Smooth muscle cell (in vitro differentiated cells): Measurements from ENCODE around the gene EPHB1. TPM values are rescaled to one million over a fixed set of nuclear protein-coding genes. Genes with fewer than 3 reads are reported as not detected.

ENCODE experiments used
- DNase-seq: peaks from one replicate; lab custom pipeline; 2025; ENCODE audit not compliant: unreplicated experiment; lab: John Stamatoyannopoulos, UW
- H2AFZ ChIP-seq: fragments of 200-600 bp; sonication (generic); 2 replicates; pipeline ENCODE4 v1.6.0; 2016; ENCODE audit warnings: antibody characterized with exemption, low read depth, mild to moderate bottlenecking
- H3F3A ChIP-seq: fragments of 200-600 bp; sonication (generic); 2 replicates; pipeline ENCODE4 v1.6.0; 2017; ENCODE audit warnings: antibody characterized with exemption, low read depth
- H3K27ac ChIP-seq: fragments of 200-600 bp; sonication (generic); 2 replicates; pipeline ENCODE4 v1.5.1; 2016; ENCODE audit warnings: low read depth, mild to moderate bottlenecking
- H3K27me3 ChIP-seq: fragments of 200-600 bp; sonication (generic); 2 replicates; pipeline ENCODE4 v1.6.1; 2016; ENCODE audit warnings: low read depth, mild to moderate bottlenecking
- H3K36me3 ChIP-seq: fragments of 200-600 bp; sonication (generic); 2 replicates; pipeline ENCODE4 v1.5.1; 2016; ENCODE audit warnings: low read depth
- H3K4me1 ChIP-seq: fragments of 200-600 bp; sonication (generic); 2 replicates; pipeline ENCODE4 v1.5.1; 2016; ENCODE audit warnings: low read depth
- H3K4me2 ChIP-seq: fragments of 200-600 bp; sonication (generic); 2 replicates; pipeline ENCODE4 v1.6.0; 2016; ENCODE audit warnings: mild to moderate bottlenecking
- H3K4me3 ChIP-seq: fragments of 200-600 bp; sonication (generic); 2 replicates; pipeline ENCODE4 v1.5.1; 2016; ENCODE audit warnings: mild to moderate bottlenecking
- H3K79me2 ChIP-seq: fragments of 200-600 bp; sonication (generic); 2 replicates; pipeline ENCODE4 v1.6.0; 2016; ENCODE audit warnings: low read depth, mild to moderate bottlenecking
- H3K9ac ChIP-seq: fragments of 200-600 bp; sonication (generic); 2 replicates; pipeline ENCODE4 v1.6.0; 2016; ENCODE audit warnings: low read depth
- H3K9me3 ChIP-seq: fragments of 200-600 bp; sonication (generic); replicated peaks from 2 replicates; pipeline ENCODE4 v1.5.1; 2016; ENCODE audit warnings: low read depth
- H4K20me1 ChIP-seq: fragments of 200-600 bp; sonication (generic); 2 replicates; pipeline ENCODE4 v1.6.0; 2016; ENCODE audit warnings: low read depth
- WGBS: methylation state at CpG from one replicate; pipeline ENCODE4 v1.1.7; 2016; ENCODE audit warnings: low lambda C conversion rate; 5-methylcytosine and 5-hydroxymethylcytosine counted together
- polyA plus RNA-seq: library from polyadenylated mRNA; unstranded; fragments of >200 nt; fragmentation: Nextera tagmentation; extraction: Ambion mirVana; gene quantifications from 2 replicates; pipeline ENCODE4 v1.2.1, GENCODE V29; 2016
- total RNA-seq: library from RNA; depleted of rRNA; stranded (reverse); fragments of >200 nt; gene quantifications from 2 replicates; pipeline ENCODE4 v1.2.3, GENCODE V29; 2014
- TF ChIP-seq, protein P1 (sequence below): fragments of 200-600 bp; sonication (generic); IDR thresholded peaks from 2 replicates; pipeline ENCODE4 v1.5.1; 2017; ENCODE audit warnings: borderline replicate concordance, mild to moderate bottlenecking, antibody characterized with exemption; ENCODE audit not compliant: insufficient read depth, poor library complexity, severe bottlenecking

EPHB1 gene
- total and polyA plus RNA-seq, 2 experiments from 2014 or later, result 2.5 to 2.6 TPM

GRCh38 chr3:135262441-135262840 is 467.4 kb downstream of the EPHB1 start:
- Histone ChIP-seq H3K4me3 (no peak overlapping the region), H4K20me1 (no peaks in the 10 kb centered on the region), H3K4me2 (no peak overlapping the region), H3K9ac (no peak overlapping the region), H3K27ac (no peak overlapping the region), H3K36me3 (no peaks in the 10 kb centered on the region), H3F3A (no peaks in the 10 kb centered on the region), H3K4me1 (peaks cover 17% of the 10 kb centered on the region), H3K79me2 (no peaks in the 10 kb centered on the region), H3K9me3 (no peaks in the 10 kb centered on the region), H2AFZ (no peak overlapping the region), H3K27me3 (no peaks in the 10 kb centered on the region)
- WGBS, result 96% methylated on average over 4 of the region's 4 CpGs
- DNase-seq, result no peak
- TF ChIP-seq, protein P1, sequence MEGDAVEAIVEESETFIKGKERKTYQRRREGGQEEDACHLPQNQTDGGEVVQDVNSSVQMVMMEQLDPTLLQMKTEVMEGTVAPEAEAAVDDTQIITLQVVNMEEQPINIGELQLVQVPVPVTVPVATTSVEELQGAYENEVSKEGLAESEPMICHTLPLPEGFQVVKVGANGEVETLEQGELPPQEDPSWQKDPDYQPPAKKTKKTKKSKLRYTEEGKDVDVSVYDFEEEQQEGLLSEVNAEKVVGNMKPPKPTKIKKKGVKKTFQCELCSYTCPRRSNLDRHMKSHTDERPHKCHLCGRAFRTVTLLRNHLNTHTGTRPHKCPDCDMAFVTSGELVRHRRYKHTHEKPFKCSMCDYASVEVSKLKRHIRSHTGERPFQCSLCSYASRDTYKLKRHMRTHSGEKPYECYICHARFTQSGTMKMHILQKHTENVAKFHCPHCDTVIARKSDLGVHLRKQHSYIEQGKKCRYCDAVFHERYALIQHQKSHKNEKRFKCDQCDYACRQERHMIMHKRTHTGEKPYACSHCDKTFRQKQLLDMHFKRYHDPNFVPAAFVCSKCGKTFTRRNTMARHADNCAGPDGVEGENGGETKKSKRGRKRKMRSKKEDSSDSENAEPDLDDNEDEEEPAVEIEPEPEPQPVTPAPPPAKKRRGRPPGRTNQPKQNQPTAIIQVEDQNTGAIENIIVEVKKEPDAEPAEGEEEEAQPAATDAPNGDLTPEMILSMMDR, result no peak

GRCh38 chr3:135263331-135263730 is 468.3 kb downstream of the EPHB1 start:
- Histone ChIP-seq H3K79me2 (no peaks in the 10 kb centered on the region), H3K4me1 (peaks cover 17% of the 10 kb centered on the region)

GRCh38 chr3:135267487-135267886 is 472.4 kb downstream of the EPHB1 start:
- Histone ChIP-seq H4K20me1 (no peaks in the 10 kb centered on the region), H3K4me1 (no peaks in the 10 kb centered on the region), H3K27ac (no peak overlapping the region), H3F3A (no peaks in the 10 kb centered on the region), H3K9me3 (no peaks in the 10 kb centered on the region), H3K36me3 (no peaks in the 10 kb centered on the region), H3K4me3 (no peak overlapping the region), H3K9ac (no peak overlapping the region), H3K79me2 (no peaks in the 10 kb centered on the region), H3K4me2 (no peak overlapping the region), H3K27me3 (no peaks in the 10 kb centered on the region), H2AFZ (no peak overlapping the region)
- TF ChIP-seq, protein P1, result no peak
- no peak for DNase-seq
- 95% methylated on average over 6 of the region's 6 CpGs for WGBS

More at GRCh38 chr3:135263331-135263730, 468.3 kb downstream of the EPHB1 start:
- no peak overlapping the region for H3K27ac ChIP-seq
- no peak overlapping the region for H2AFZ ChIP-seq
- H3K9ac ChIP-seq, result no peak overlapping the region
- no peak overlapping the region for H3K4me2 ChIP-seq
- no peaks in the 10 kb centered on the region for H3F3A ChIP-seq
- no peaks in the 10 kb centered on the region for H3K36me3 ChIP-seq
- no peaks in the 10 kb centered on the region for H4K20me1 ChIP-seq
- H3K27me3 ChIP-seq, result no peaks in the 10 kb centered on the region
- no peak overlapping the region for H3K4me3 ChIP-seq
- 88% methylated on average over 3 of the region's 3 CpGs for WGBS
- TF ChIP-seq, protein P1, result no peak
- no peak for DNase-seq
- no peaks in the 10 kb centered on the region for H3K9me3 ChIP-seq

DNA sequence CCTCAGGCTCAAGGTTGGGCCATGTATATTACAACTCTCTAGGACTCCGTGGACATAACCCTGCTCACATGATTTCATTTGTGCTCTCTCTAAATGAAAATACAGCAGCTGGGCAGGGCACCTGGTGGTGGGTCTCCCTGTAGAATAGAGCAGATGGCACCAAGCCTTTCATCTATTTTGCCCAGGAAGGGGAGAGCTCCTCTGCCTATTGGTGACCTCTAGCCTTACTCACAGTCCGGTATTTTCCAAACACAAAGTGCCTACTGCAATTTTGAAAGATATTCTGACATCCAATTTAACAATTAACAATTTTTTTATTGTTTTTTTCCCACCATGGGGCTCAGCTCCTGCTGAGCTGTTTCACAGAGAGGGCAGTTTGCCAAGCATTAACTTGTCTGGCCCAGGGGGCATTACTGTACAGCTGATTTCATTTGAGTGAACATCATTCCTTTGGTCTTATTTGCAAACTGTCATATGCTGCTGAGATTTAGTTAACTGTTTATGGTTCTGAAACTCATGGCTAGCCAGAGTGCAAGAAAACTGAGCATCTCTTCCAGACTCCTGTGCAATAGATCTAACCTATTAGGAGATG is 474.0 kb downstream of the EPHB1 start:
- H3K27ac ChIP-seq, result no peak overlapping the region
- H3K27me3 ChIP-seq, result no peaks in the 10 kb centered on the region
- 94% methylated on average over 2 of the region's 2 CpGs for WGBS
- no peak for DNase-seq
- TF ChIP-seq, protein P1, result no peak
- no peak overlapping the region for H3K4me3 ChIP-seq
- H3K36me3 ChIP-seq, result no peaks in the 10 kb centered on the region
- no peak overlapping the region for H3K9ac ChIP-seq
- no peak overlapping the region for H2AFZ ChIP-seq
- no peaks in the 10 kb centered on the region for H3K79me2 ChIP-seq
- no peak overlapping the region for H3K4me2 ChIP-seq
- no peaks in the 10 kb centered on the region for H3K4me1 ChIP-seq
- no peaks in the 10 kb centered on the region for H3K9me3 ChIP-seq
- no peaks in the 10 kb centered on the region for H4K20me1 ChIP-seq
- no peaks in the 10 kb centered on the region for H3F3A ChIP-seq
